ENCODE measurements around the gene MAP1LC3A. TPM values are rescaled to one million over a fixed set of nuclear protein-coding genes. Genes with fewer than 3 reads are reported as not detected.

The MAP1LC3A gene
- polyA plus RNA-seq, 4 donors, result 35.0 to 83.6 (median 53.6) TPM

GRCh38 chr20:34582221-34582620 is 23.7 kb downstream of the MAP1LC3A start:
- Histone ChIP-seq H3K27me3 (ENCODE audit: control insufficient read depth in 3 of 3, insufficient read depth in 3 of 3, low read length in 3 of 3) (no peaks in the 10 kb centered on the region), H3K27ac (ENCODE audit: low read depth in 1 of 3, low read length in 2 of 3) (no peak overlapping the region), H3K4me1 (ENCODE audit: control insufficient read depth in 3 of 3, insufficient read depth in 2 of 3, low read depth in 1 of 3, low read length in 2 of 3) (peaks cover 0 to 15% (median 0%) of the 10 kb centered on the region in 3 donors), H3K36me3 (ENCODE audit: control insufficient read depth in 3 of 3, insufficient read depth in 2 of 3, low read depth in 1 of 3, low read length in 3 of 3) (peaks cover 0 to 55% (median 0%) of the 10 kb centered on the region in 3 donors), H3K9me3 (ENCODE audit: control insufficient read depth in 2 of 2, insufficient read depth in 1 of 2, low read depth in 1 of 2, low read length in 1 of 2) (no peaks in the 10 kb centered on the region), H3K4me3 (ENCODE audit: low read depth in 1 of 3, low read length in 3 of 3) (no peak overlapping the region)
- DNase-seq (no peak), FAIRE-seq (no peak)
- WGBS, 3 donors, result 71 to 78% (median 77%) methylated on average over 4 of the region's 4 CpGs

DNA sequence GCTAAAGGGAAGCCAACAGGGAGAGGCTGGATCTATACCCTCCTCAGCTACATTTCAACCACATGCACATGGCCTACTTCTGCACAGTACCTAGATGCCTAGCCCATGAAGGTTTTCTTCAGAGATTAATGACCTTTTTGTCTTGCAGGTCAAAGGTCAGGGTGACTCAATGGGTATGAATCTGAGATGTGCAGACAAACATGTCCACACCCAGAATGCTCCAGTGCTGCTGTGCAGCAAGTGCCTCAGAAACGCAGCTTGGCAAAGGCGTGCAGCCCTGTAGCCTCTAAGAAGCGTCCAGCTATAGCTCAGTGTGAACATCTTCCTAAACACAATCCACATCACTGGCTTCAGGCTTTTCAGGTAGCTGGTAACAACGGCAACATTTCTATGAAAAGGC is 24.4 kb downstream of the MAP1LC3A start:
- H3K4me1 ChIP-seq (ENCODE audit: control insufficient read depth in 3 of 3, insufficient read depth in 2 of 3, low read depth in 1 of 3, low read length in 2 of 3), result peaks cover 0 to 15% (median 0%) of the 10 kb centered on the region in 3 donors
- no peak for FAIRE-seq
- no peak overlapping the region for H3K27ac ChIP-seq (ENCODE audit: low read depth in 1 of 3, low read length in 2 of 3)
- peak in 1 of 2 donors; percentile 60 for DNase-seq
- H3K9me3 ChIP-seq (ENCODE audit: control insufficient read depth in 2 of 2, insufficient read depth in 1 of 2, low read depth in 1 of 2, low read length in 1 of 2), result no peaks in the 10 kb centered on the region
- WGBS, 3 donors, result 77 to 85% (median 78%) methylated on average over 4 of the region's 4 CpGs
- H3K27me3 ChIP-seq (ENCODE audit: control insufficient read depth in 3 of 3, insufficient read depth in 3 of 3, low read length in 3 of 3), result no peaks in the 10 kb centered on the region
- peaks cover 0 to 56% (median 0%) of the 10 kb centered on the region in 3 donors for H3K36me3 ChIP-seq (ENCODE audit: control insufficient read depth in 3 of 3, insufficient read depth in 2 of 3, low read depth in 1 of 3, low read length in 3 of 3)
- no peak overlapping the region for H3K4me3 ChIP-seq (ENCODE audit: low read depth in 1 of 3, low read length in 3 of 3)

GRCh38 chr20:34583544-34583943 is 25.0 kb downstream of the MAP1LC3A start:
- H3K27ac ChIP-seq (ENCODE audit: low read depth in 1 of 3, low read length in 2 of 3), result no peak overlapping the region

GRCh38 chr20:34585019-34585418 is 26.5 kb downstream of the MAP1LC3A start:
- peaks cover 0 to 51% (median 0%) of the 10 kb centered on the region in 3 donors for H3K36me3 ChIP-seq (ENCODE audit: control insufficient read depth in 3 of 3, insufficient read depth in 2 of 3, low read depth in 1 of 3, low read length in 3 of 3)
- FAIRE-seq (no peak), DNase-seq (no peak)
- peaks cover 0 to 12% (median 0%) of the 10 kb centered on the region in 3 donors for H3K4me1 ChIP-seq (ENCODE audit: control insufficient read depth in 3 of 3, insufficient read depth in 2 of 3, low read depth in 1 of 3, low read length in 2 of 3)
- no peaks in the 10 kb centered on the region for H3K27me3 ChIP-seq (ENCODE audit: control insufficient read depth in 3 of 3, insufficient read depth in 3 of 3, low read length in 3 of 3)
- no peak overlapping the region for H3K27ac ChIP-seq (ENCODE audit: low read depth in 1 of 3, low read length in 2 of 3)
- WGBS, 3 donors, result 93 to 98% (median 97%) methylated on average over 5 of the region's 5 CpGs
- H3K9me3 ChIP-seq (ENCODE audit: control insufficient read depth in 2 of 2, insufficient read depth in 1 of 2, low read depth in 1 of 2, low read length in 1 of 2), result no peaks in the 10 kb centered on the region
- H3K4me3 ChIP-seq (ENCODE audit: low read depth in 1 of 3, low read length in 3 of 3), result no peak overlapping the region

More at GRCh38 chr20:34583544-34583943, 25.0 kb downstream of the MAP1LC3A start:
- no peak overlapping the region for H3K4me3 ChIP-seq (ENCODE audit: low read depth in 1 of 3, low read length in 3 of 3)
- DNase-seq (no peak), FAIRE-seq (no peak)
- no peaks in the 10 kb centered on the region for H3K27me3 ChIP-seq (ENCODE audit: control insufficient read depth in 3 of 3, insufficient read depth in 3 of 3, low read length in 3 of 3)
- 85 to 89% (median 88%) methylated on average over 6 of the region's 6 CpGs for WGBS, 3 donors
- no peaks in the 10 kb centered on the region for H3K9me3 ChIP-seq (ENCODE audit: control insufficient read depth in 2 of 2, insufficient read depth in 1 of 2, low read depth in 1 of 2, low read length in 1 of 2)
- peaks cover 0 to 55% (median 0%) of the 10 kb centered on the region in 3 donors for H3K36me3 ChIP-seq (ENCODE audit: control insufficient read depth in 3 of 3, insufficient read depth in 2 of 3, low read depth in 1 of 3, low read length in 3 of 3)
- peaks cover 0 to 15% (median 0%) of the 10 kb centered on the region in 3 donors for H3K4me1 ChIP-seq (ENCODE audit: control insufficient read depth in 3 of 3, insufficient read depth in 2 of 3, low read depth in 1 of 3, low read length in 2 of 3)

DNA sequence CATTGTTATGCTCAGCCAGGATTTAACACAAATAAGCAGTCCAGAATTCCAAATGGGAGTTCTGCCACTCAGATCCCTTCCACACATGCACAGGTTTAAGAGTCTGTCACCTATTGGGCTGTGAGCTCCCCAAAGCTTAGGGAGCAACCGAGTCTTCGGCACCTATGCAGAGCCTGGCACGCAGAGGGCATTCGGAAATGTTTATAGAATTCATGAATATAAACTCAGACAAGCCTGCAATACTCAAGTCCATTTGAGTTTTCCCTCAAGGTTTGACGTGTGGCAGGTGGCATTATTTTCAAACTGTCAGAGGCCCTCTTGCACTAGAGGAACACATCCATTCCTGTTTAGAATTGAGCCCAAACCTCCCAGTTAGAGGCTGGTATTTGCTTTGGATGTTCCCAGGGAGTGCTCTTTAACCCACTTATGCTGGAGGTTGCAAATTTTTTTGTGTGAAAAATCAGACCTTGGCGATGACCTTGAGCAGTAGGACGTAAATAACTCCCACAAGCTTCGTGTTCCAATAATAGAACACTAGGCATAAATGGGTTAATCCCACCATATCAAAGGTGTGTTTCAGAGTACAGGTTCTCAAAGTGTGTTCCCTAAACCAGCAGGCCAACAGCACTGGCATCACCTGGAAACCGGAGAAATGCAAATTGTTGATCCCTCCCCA is 28.1 kb downstream of the MAP1LC3A start:
- peaks cover 0 to 10% (median 0%) of the 10 kb centered on the region in 3 donors for H3K4me1 ChIP-seq (ENCODE audit: control insufficient read depth in 3 of 3, insufficient read depth in 2 of 3, low read depth in 1 of 3, low read length in 2 of 3)
- FAIRE-seq (no peak), DNase-seq (no peak)
- H3K27ac ChIP-seq (ENCODE audit: low read depth in 1 of 3, low read length in 2 of 3), result no peak overlapping the region
- H3K27me3 ChIP-seq (ENCODE audit: control insufficient read depth in 3 of 3, insufficient read depth in 3 of 3, low read length in 3 of 3), result no peaks in the 10 kb centered on the region
- no peaks in the 10 kb centered on the region for H3K9me3 ChIP-seq (ENCODE audit: control insufficient read depth in 2 of 2, insufficient read depth in 1 of 2, low read depth in 1 of 2, low read length in 1 of 2)
- H3K4me3 ChIP-seq (ENCODE audit: low read depth in 1 of 3, low read length in 3 of 3), result no peak overlapping the region
- H3K36me3 ChIP-seq (ENCODE audit: control insufficient read depth in 3 of 3, insufficient read depth in 2 of 3, low read depth in 1 of 3, low read length in 3 of 3), result peaks cover 0 to 35% (median 0%) of the 10 kb centered on the region in 3 donors
- WGBS, 3 donors, result 92 to 93% (median 93%) methylated on average over 9 of the region's 9 CpGs

DNA sequence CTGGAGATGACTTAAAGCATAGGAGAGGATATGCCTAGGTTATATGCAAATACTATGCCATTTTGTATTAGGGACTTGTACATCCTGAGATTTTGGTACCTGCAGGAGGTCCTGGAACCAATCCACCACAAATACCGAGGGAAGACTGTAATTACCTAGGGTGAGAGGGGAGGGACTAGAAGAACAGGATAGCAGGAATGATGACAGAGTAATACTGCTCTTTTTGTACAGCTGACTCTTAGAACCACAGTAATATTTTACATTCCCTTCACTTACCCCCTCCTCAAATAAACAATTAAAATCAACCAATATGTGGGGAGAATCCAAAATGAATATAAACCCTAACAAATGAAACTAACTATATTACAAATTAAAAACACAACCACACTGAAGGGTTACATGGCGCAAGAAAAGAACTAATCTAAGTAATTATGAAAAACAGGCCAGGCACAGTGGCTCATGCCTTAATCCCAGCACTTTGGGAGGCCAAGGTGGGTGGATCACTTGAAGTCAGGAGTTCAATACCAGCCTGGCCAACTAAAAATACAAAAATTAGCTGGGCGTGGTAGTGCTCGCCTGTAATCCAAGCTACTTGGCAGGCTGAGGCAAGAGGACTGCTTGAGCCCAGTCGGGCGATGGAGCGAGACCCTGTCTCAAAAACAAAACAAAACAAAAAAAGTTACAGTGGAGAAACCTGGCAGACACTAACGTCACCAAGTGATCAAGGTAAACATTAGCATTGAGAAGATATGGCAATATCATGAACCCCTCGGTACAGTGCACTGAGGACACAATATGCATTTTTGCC is 37.1 kb downstream of the MAP1LC3A start:
- no peak overlapping the region for H3K4me3 ChIP-seq (ENCODE audit: low read depth in 1 of 3, low read length in 3 of 3)
- no peaks in the 10 kb centered on the region for H3K9me3 ChIP-seq (ENCODE audit: control insufficient read depth in 2 of 2, insufficient read depth in 1 of 2, low read depth in 1 of 2, low read length in 1 of 2)
- no peaks in the 10 kb centered on the region for H3K4me1 ChIP-seq (ENCODE audit: control insufficient read depth in 3 of 3, insufficient read depth in 2 of 3, low read depth in 1 of 3, low read length in 2 of 3)
- WGBS, 3 donors, result 84 to 89% (median 88%) methylated on average over 9 of the region's 9 CpGs
- DNase-seq (no peak), FAIRE-seq (no peak)
- H3K27ac ChIP-seq (ENCODE audit: low read depth in 1 of 3, low read length in 2 of 3), result no peak overlapping the region
- no peaks in the 10 kb centered on the region for H3K27me3 ChIP-seq (ENCODE audit: control insufficient read depth in 3 of 3, insufficient read depth in 3 of 3, low read length in 3 of 3)
- H3K36me3 ChIP-seq (ENCODE audit: control insufficient read depth in 3 of 3, insufficient read depth in 2 of 3, low read depth in 1 of 3, low read length in 3 of 3), result peaks cover 0 to 4% (median 2%) of the 10 kb centered on the region in 3 donors

- no peak for DNase-seq
- Histone ChIP-seq H3K36me3 (ENCODE audit: control insufficient read depth in 3 of 3, insufficient read depth in 2 of 3, low read depth in 1 of 3, low read length in 3 of 3) (peaks cover 0 to 2% (median 0%) of the 10 kb centered on the region in 3 donors), H3K9me3 (ENCODE audit: control insufficient read depth in 2 of 2, insufficient read depth in 1 of 2, low read depth in 1 of 2, low read length in 1 of 2) (no peaks in the 10 kb centered on the region), H3K4me3 (ENCODE audit: low read depth in 1 of 3, low read length in 3 of 3) (no peak overlapping the region), H3K27ac (ENCODE audit: low read depth in 1 of 3, low read length in 2 of 3) (peak overlapping the region in 1 of 3 donors; percentile 39), H3K4me1 (ENCODE audit: control insufficient read depth in 3 of 3, insufficient read depth in 2 of 3, low read depth in 1 of 3, low read length in 2 of 3) (no peaks in the 10 kb centered on the region), H3K27me3 (ENCODE audit: control insufficient read depth in 3 of 3, insufficient read depth in 3 of 3, low read length in 3 of 3) (no peaks in the 10 kb centered on the region)
- no peak for FAIRE-seq
- 49 to 61% (median 58%) methylated on average over 9 of the region's 9 CpGs for WGBS, 3 donors
Measured at GRCh38 chr20:34600892-34601653, 42.6 kb downstream of the MAP1LC3A start.

All from small intestine (tissue), 7 donors.